HCT116 (cell line): ENCODE data around the gene RBM34. TPM values are rescaled to one million over a fixed set of nuclear protein-coding genes. Genes with fewer than 3 reads are reported as not detected.

ENCODE experiments used
- ATAC-seq: fragments of 200-7000 bp; cut with Tn5 transposase; 2 replicates; pipeline ENCODE4 v1.9.1; 2020; ENCODE audit warnings: mild to moderate bottlenecking, moderate library complexity
- BruUV-seq: library from RNA; stranded (reverse); fragments of 400-500 nt; replicated peaks from 2 replicates; lab custom pipeline; 2021; lab: Mats Ljungman, UMichigan
- CTCF ChIA-PET: fragments of 300-600 bp; sonication (Branson Sonifier 250); formaldehyde crosslinking; loops from one replicate; lab custom pipeline; 2021; ENCODE audit warnings: antibody characterized with exemption; lab: Charles Lee
- POLR2A ChIA-PET: fragments of 300-600, 350-600 bp; sonication (Branson Sonifier 250); formaldehyde crosslinking; loops from one replicate; lab custom pipeline; 2021; ENCODE audit warnings: antibody characterized with exemption; lab: Charles Lee
- RAD21 ChIA-PET, 2 experiments: fragments of 300-600 bp; sonication (Branson Sonifier 250); formaldehyde crosslinking; loops; one replicate each; lab custom pipeline; 2023; ENCODE audit warnings: low total read pairs in 2 of 2; ENCODE audit not compliant: uncharacterized antibody in 2 of 2, unreplicated experiment in 2 of 2, low non-redundant PET in 1 of 2; lab: Charles Lee
- DNase-seq: peaks from one replicate; pipeline ENCODE4 v3.0.0-alpha.2; 2010; ENCODE audit warnings: low read depth, low spot score
- H2AFZ ChIP-seq: fragments of 200-600 bp; shearing (Covaris generic), sonication (generic); 2 replicates; pipeline ENCODE4 v1.6.1; 2017; ENCODE audit warnings: low read depth, mixed run types, mixed read lengths, antibody characterized with exemption, low read length; ENCODE audit not compliant: poor library complexity, severe bottlenecking
- H3K27ac ChIP-seq: 2 replicates; pipeline ENCODE4 v1.5.1; 2012; ENCODE audit warnings: low read depth, low read length
- H3K27me3 ChIP-seq: fragments of 200-600 bp; sonication (generic); 2 replicates; pipeline ENCODE4 v1.6.1; 2016; ENCODE audit warnings: mixed run types, low read length, mixed read lengths; ENCODE audit not compliant: insufficient read depth
- H3K36me3 ChIP-seq, 2 experiments: fragments of 200-500 bp in 1 of 2; fragments of 200-600 bp in 1 of 2; sonication (Bioruptor generic) in 1 of 2; sonication (generic) in 1 of 2; 2 replicates each; pipeline versions ENCODE4 v1.5.1 to v1.6.1; 2014 to 2016; ENCODE audit warnings: low read length in 2 of 2, inconsistent platforms in 1 of 2, mixed read lengths in 1 of 2, mixed run types in 1 of 2; ENCODE audit not compliant: insufficient read depth in 2 of 2, control insufficient read depth in 1 of 2
- H3K4me1 ChIP-seq, 2 experiments: fragments of 200-600 bp in 1 of 2; sonication (generic) in 1 of 2; 2 replicates each; pipeline versions ENCODE4 v1.5.1 to v1.6.1; 2012 to 2017; ENCODE audit warnings: low read length in 2 of 2, inconsistent platforms in 1 of 2, mild to moderate bottlenecking in 1 of 2, mixed read lengths in 1 of 2, mixed run types in 1 of 2, moderate library complexity in 1 of 2; ENCODE audit not compliant: insufficient read depth in 2 of 2, control insufficient read depth in 1 of 2
- H3K4me2 ChIP-seq: fragments of 200-600 bp; sonication (generic); 2 replicates; pipeline ENCODE4 v1.6.1; 2017; ENCODE audit warnings: mixed run types, low read length, mixed read lengths
- H3K4me3 ChIP-seq, 2 experiments: fragments of 200-600 bp in 1 of 2; sonication (generic) in 1 of 2; replicated peaks in 1 of 2; 2 replicates each; pipeline ENCODE4 v1.5.1; 2011 to 2016; ENCODE audit warnings: low read length in 2 of 2, control low read depth in 1 of 2, low read depth in 1 of 2, mild to moderate bottlenecking in 1 of 2, mixed read lengths in 1 of 2, mixed run types in 1 of 2
- H3K79me2 ChIP-seq: fragments of 200-600 bp; sonication (generic); 2 replicates; pipeline ENCODE4 v1.6.1; 2017; ENCODE audit warnings: mild to moderate bottlenecking, mixed run types, low read length, moderate library complexity, mixed read lengths; ENCODE audit not compliant: insufficient read depth
- H3K9ac ChIP-seq: fragments of 200-600 bp; sonication (generic); 2 replicates; pipeline ENCODE4 v1.6.1; 2016; ENCODE audit warnings: low read length, mixed read lengths
- H3K9me2 ChIP-seq: fragments of 200-600 bp; sonication (generic), shearing (Covaris generic); 2 replicates; pipeline ENCODE4 v1.6.1; 2017; ENCODE audit warnings: mixed run types, mild to moderate bottlenecking, moderate library complexity; ENCODE audit not compliant: insufficient read depth
- H3K9me3 ChIP-seq, 2 experiments: fragments of 200-500 bp in 1 of 2; fragments of 200-600 bp in 1 of 2; sonication (Bioruptor generic) in 1 of 2; sonication (generic) in 1 of 2; 2 replicates each; pipeline ENCODE4 v1.6.1; 2014 to 2017; ENCODE audit warnings: low read length in 2 of 2, mixed read lengths in 2 of 2, inconsistent platforms in 1 of 2, low read depth in 1 of 2, mild to moderate bottlenecking in 1 of 2, mixed run types in 1 of 2, moderate library complexity in 1 of 2; ENCODE audit not compliant: control insufficient read depth in 1 of 2, insufficient read depth in 1 of 2
- H4K20me1 ChIP-seq: fragments of 200-600 bp; sonication (generic), shearing (Covaris generic); 2 replicates; pipeline ENCODE4 v1.6.1; 2017; ENCODE audit warnings: mixed run types, mild to moderate bottlenecking, moderate library complexity; ENCODE audit not compliant: insufficient read depth
- JUND ChIP-seq: IDR thresholded peaks from 2 replicates; pipeline ENCODE4 v1.6.1; 2012
- MAX ChIP-seq: IDR thresholded peaks from 2 replicates; pipeline ENCODE4 v1.6.1; 2012
- RAD21 ChIP-seq: IDR thresholded peaks from 2 replicates; pipeline ENCODE4 v1.6.1; 2012; ENCODE audit warnings: low read depth, mild to moderate bottlenecking
- SIN3A ChIP-seq: IDR thresholded peaks from 2 replicates; pipeline ENCODE4 v1.6.1; 2012; ENCODE audit warnings: low read depth
- SRF ChIP-seq: IDR thresholded peaks from 2 replicates; pipeline ENCODE4 v1.6.1; 2012; ENCODE audit warnings: low read depth
- intact Hi-C: fragments of 100-400 bp; cut with micrococcal nuclease; formaldehyde crosslinking; loops from 2 replicates; pipeline ENCODE4 v1.10.0; 2022
- total RNA-seq: library from RNA; stranded (reverse); gene quantifications from one replicate; pipeline ENCODE4 v1.2.1, GENCODE V29; 2021; ENCODE audit not compliant: unreplicated experiment
- TF ChIP-seq, protein P1 (sequence below): IDR thresholded peaks from 2 replicates; pipeline ENCODE4 v1.6.1; 2012; ENCODE audit warnings: low read depth

RBM34 gene
- total RNA-seq, 1 experiment from 2014 or later = 82.0 TPM

DNA sequence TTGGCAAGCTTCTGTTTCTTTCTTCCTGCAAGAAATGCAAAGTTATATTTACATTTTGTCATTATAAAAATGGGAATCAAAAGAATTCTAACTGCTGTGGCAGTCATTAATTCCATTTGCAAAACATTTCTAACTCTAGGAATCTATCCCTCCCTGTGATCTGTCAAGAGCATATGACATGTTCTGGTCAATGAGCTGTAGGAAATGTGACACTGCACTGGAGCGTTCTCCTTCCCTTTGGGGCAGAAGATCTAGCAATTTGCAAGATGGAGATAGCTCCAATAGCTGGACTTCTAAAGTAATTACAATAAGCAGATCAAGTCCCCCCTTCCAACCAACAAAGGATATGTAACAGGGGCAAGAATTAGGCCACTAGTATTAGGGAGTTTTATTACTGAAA lies 38.7 kb downstream of the RBM34 start:
- no peak overlapping the region for H2AFZ ChIP-seq
- no TSS peak for BruUV-seq
- H3K36me3 ChIP-seq = peaks cover 36 to 71% of the 10 kb centered on the region in 2 experiments
- peaks cover 100% of the 10 kb centered on the region for H3K79me2 ChIP-seq
- TF ChIP-seq, protein P1, sequence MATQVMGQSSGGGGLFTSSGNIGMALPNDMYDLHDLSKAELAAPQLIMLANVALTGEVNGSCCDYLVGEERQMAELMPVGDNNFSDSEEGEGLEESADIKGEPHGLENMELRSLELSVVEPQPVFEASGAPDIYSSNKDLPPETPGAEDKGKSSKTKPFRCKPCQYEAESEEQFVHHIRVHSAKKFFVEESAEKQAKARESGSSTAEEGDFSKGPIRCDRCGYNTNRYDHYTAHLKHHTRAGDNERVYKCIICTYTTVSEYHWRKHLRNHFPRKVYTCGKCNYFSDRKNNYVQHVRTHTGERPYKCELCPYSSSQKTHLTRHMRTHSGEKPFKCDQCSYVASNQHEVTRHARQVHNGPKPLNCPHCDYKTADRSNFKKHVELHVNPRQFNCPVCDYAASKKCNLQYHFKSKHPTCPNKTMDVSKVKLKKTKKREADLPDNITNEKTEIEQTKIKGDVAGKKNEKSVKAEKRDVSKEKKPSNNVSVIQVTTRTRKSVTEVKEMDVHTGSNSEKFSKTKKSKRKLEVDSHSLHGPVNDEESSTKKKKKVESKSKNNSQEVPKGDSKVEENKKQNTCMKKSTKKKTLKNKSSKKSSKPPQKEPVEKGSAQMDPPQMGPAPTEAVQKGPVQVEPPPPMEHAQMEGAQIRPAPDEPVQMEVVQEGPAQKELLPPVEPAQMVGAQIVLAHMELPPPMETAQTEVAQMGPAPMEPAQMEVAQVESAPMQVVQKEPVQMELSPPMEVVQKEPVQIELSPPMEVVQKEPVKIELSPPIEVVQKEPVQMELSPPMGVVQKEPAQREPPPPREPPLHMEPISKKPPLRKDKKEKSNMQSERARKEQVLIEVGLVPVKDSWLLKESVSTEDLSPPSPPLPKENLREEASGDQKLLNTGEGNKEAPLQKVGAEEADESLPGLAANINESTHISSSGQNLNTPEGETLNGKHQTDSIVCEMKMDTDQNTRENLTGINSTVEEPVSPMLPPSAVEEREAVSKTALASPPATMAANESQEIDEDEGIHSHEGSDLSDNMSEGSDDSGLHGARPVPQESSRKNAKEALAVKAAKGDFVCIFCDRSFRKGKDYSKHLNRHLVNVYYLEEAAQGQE = no peak
- no peak for TF ChIP-seq SRF
- TF ChIP-seq SIN3A = no peak
- TF ChIP-seq MAX = no peak
- TF ChIP-seq JUND = no peak
- TF ChIP-seq RAD21 = no peak
- CTCF ChIA-PET = no interaction called here
- peaks cover 6 to 9% of the 10 kb centered on the region in 2 experiments; a peak in 3 of 4 replicates for H3K4me1 ChIP-seq
- POLR2A ChIA-PET = no interaction called here
- no peaks in the 10 kb centered on the region for H3K27me3 ChIP-seq
- H3K4me2 ChIP-seq = no peak overlapping the region
- no peaks in the 10 kb centered on the region for H3K9me3 ChIP-seq
- peaks cover 57% of the 10 kb centered on the region; the same call in 1 of the 2 replicates for H4K20me1 ChIP-seq
- intact Hi-C loops = no loop called here
- H3K4me3 ChIP-seq = no peak overlapping the region
- H3K27ac ChIP-seq = no peak overlapping the region
- RAD21 ChIA-PET = no interaction called here
- H3K9ac ChIP-seq = no peak overlapping the region
- ATAC-seq (no peak), DNase-seq (no peak)
- no peaks in the 10 kb centered on the region for H3K9me2 ChIP-seq
